GM18873 (cell line): Measurements from ENCODE around the gene OS9.
A peak's percentile ranks its signal among the peaks of the same experiment; 100 is the strongest.

Experiments
- ATAC-seq: cut with Tn5 transposase; IDR thresholded peaks from one replicate; pipeline ENCODE4 v1.9.1; 2021; ENCODE audit warnings: mild to moderate bottlenecking, moderate library complexity, moderate number of reproducible peaks; ENCODE audit not compliant: unreplicated experiment, low FRiP score

OS9 gene

DNA sequence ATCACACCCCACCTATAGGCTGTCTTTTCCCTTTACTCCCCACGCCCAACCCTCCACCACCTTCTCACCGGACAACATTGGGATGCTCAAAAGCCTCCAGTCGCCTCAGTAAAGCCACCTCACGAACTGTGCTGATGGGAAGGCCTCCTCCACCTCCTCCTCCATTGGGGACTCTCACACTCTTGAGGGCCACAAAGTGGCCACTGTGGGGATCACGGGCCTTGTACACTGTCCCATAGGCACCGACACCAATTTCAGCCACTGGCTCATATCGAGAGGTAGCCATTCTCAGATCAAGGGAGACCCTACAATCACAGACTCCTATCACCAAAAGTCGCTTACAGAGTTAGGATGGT, 57.5 kb downstream of the OS9 start:
- ATAC-seq: no peak

DNA sequence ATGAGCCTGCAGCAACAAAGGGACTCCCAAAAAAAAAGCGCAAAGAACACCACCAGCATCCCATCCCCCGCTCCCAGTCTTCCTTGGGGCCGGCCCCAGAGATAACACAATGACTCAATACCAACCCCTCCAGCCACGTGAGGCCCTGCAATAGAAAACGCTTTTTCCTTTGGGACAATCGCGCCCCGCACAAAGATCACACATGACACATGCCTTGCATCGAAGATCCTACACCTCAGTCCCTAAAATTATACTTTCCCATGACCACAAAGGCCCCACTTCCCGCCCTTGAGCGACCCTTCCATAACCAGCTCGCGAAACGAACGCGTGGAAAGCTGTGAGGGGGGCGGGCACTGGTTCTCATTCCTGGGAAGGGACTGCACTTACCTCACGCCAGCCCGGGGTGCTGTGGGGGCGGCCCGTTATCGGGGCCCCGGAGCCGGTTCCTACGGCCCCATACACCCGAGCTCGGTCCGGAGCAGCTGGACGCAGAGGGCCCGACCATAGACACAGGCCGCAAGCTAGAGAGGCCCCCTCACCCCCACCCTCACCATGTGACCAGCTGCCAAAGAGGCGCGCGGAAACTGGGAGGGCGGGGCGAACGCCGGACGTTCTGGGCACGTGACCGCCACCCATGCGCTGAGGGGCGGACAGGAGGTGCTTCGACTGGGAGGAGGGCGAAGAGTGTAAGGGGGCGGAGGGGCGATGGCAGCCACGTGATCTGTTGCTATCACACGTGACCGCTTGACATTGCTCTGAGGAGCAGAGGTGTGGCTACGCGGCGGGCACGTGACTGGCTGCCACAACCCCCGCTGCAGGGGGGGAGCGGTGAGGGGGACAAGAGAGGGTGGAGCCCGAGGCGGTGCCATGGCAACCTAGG, 58.1 kb downstream of the OS9 start, which contains the start of gene CDK4:
CDK4 (minus strand) TSS at position 523 of the 880 bp plus-strand sequence. CDS start 593 bp downstream, outside the sequence.
- ATAC-seq: peak; percentile 79

DNA sequence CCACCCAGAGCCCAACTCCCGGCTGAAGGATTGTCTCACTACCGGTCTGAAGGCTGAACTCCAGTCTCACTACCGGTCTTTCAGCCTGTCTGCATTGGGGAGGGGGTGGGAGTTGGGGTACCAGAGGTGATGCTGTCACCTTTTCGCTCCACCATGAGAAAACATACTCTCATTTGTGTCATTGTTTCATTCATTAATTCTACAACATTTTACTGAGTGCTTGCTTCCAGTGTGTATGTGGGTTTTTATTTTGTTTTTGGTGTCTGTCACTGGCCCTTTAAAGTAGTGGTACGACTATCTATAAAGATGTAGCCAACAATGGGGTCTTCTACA, 58.7 kb downstream of the OS9 start:
- no peak for ATAC-seq

DNA sequence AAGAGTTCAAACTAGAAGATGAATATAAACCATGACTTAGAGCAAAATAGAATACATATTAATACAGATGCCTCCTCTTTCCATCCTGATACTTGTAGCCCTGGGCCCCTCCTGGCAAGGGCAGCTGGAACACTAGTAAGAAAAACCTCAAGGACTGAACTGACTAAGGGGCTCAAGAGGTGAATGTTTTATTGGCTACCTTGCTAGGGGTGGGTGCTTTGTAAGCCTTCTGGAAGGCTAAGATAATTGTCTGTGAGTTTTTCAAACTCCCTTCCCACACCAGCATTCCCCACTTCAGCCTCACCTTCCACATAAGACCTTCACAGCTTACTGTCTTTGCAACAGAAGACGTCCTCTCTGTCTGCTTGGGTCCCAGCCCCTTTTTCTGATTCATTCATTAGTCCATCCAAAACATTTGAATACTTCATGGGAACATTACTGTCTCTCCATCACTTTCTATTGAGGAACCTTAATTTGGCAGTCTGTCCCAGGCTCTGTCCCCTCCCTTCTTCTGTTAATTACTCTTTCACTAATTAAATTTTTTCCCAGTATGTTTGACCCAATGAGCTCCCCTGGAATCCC, 59.9 kb downstream of the OS9 start:
- no peak for ATAC-seq

DNA sequence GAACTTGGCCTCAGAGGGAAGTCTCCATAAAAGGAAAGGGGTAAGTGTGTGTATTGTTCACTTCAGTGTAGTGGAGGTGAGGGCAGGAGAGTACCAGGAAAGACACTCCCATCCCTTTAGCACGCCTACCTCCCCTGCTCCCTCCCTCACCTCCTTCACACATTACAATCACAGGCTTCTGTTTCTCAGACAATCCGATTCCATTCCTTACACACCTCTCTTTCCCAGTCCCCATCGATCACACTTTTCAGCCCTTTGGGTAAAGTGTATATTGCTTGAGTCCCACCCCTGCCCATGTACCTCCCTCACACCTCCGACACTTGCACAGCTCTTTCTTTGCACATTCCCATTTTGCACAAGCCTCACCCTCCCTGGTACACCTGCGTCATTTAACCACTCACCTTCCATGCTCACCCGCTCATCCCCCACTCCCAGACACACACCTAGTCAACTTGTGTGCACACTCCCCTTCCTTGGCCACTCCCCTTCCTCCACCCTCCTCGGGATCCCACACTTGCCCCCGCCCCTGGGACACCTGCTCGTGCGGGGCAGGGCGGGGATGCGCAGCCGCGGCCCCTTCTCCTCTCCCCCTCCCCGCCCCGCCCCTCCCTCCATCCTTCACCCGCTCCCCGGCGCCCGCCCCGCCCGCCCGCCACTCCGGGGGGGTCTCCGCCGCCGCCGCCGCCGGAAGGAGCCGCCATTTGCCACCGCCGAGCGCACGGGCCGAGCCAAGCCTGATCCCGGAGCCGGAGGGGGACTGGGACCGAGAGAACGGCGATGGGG, 60.7 kb downstream of the OS9 start, which contains the start of gene MARCHF9:
MARCHF9 (plus strand) TSS at position 693 of the 783 bp plus-strand sequence. CDS start 426 bp downstream, outside the sequence.
- ATAC-seq: no peak

DNA sequence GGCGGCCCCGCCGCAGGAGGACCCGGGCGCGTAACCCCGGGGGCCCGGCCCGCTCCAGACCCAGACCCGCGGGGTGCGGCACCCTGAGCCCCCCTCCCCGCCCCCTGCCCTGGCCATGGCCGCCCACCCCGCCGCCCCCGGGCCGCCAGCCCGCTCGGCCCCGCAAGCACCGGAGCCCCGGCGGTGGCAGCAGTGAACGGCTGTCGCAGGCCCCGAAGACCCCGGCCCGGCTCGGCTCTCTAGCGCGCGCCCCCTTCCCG, 61.2 kb downstream of the OS9 start:
- no peak for ATAC-seq

DNA sequence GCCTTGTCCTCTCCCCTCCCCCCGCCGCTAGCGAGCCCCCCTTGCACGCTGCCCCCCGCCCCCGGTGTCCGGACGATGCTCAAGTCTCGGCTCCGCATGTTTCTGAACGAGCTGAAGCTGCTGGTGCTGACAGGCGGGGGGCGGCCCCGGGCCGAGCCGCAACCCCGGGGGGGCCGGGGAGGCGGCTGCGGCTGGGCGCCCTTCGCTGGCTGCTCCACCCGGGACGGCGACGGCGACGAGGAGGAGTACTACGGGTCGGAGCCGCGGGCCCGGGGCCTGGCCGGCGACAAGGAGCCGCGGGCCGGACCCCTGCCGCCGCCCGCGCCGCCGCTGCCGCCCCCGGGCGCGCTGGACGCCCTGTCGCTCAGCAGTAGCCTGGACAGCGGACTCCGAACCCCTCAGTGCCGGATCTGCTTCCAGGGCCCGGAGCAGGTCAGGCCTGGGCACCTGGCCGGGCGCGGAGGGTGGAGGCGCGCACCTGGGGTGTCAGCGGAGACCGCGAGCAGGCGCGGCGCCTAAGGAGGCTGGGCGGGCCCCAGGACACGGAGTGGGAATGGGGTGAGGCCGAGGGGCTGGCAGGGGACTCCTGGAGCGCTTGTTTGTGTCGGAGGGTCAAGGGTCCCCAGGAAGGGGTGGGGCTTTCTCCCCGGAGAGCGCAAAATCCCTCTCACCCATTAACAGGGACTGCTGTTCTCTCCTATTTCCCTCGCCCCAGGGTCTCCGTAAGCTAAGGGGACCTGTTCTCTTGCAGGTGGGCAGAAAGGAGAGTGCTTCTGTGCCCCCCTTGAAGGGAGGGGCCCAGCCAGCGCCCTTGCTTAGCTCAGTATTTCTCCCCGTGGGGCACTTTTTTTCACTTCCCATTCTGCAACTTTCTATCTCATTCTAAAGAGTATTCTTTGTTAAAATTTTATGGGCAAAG, 61.8 kb downstream of the OS9 start:
- ATAC-seq: no peak

DNA sequence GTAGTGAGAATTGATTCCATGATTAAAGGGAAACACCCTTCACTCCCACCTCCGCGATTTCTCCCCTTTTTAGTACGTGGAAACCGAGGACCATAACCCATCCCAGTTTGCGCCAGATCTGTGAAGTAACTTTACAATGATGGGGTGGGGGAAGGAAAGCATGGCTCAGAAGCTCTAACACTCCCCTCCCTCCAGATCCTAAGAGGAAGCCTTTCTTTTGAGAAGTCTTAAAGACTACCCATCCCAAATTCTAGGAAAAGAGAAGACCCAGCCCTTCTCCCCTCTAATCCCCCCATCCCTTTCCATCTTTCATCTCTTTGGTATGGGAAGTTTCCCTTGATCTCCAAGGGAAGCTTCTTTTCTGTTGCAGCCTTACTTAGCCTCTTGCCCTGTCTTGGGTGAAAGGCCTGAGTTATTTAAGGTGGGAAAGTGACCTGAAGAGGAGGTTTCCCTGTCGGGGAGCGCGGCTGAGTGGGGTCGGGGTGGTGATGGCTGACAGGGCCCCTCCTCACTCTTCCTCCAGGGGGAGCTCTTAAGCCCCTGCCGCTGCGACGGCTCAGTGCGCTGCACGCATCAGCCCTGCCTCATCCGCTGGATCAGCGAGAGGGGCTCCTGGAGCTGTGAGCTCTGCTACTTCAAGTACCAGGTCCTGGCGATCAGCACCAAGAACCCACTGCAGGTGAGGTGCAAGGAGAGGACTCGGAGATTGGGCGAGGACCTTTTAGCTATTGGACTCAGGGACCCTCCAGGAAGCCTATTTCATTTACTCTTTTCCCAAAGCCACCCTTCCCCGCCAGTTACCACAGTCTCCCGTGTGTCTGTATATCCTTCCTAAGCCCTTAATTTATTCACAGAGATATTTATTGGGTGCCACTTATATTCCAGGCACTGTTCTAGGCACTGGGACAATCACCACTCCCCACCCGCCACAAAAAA, 62.7 kb downstream of the OS9 start:
- ATAC-seq: no peak

DNA sequence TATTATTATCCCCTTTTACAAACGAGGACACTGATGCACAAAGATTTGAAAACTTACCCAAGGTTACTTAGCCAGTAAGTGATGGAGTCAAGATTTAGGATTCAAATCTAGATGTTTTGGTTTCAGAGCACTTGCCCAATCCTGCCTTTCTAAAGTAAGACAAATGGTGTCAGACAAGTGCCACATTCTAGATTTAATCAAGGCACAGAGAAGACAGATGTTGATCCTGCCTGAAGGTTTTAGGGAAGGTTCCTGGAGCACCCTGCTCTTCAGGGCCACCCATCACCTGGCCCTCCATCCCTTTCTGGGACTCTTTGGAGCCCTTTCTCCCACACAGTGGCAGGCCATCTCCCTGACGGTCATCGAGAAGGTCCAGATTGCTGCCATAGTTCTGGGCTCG, 63.8 kb downstream of the OS9 start:
- no peak for ATAC-seq

DNA sequence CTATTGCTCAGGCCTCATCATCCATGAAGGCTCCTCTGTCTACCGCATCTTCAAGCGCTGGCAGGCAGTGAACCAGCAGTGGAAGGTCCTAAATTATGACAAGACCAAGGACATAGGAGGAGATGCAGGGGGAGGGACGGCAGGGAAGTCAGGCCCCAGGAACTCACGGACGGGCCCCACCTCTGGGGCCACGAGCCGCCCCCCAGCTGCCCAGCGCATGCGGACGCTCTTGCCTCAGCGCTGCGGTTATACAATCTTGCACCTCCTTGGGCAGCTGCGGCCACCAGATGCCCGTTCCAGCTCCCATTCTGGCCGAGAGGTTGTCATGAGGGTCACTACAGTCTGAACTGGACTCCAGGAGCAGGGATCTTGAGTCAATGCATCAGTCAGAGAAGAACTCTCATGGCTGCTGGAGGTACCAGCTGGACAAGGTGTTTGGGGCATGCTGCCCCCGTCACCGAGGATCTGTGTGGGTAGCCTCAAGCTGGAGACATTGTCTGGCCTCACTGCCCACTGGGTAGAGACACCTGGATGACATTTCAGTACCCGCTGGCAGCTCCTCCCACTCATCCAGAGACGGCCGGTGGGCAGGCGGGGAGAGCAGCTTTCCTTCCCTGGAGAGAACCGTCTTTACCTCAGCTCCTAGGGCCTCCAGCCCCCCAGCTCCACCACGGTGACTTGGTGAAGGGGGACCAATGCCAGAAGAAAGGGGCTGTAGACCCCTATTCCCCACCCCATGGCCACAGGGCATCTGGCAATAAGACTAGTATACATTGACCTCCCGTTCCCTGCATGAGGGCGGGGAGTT, 64.8 kb downstream of the OS9 start:
- no peak for ATAC-seq

DNA sequence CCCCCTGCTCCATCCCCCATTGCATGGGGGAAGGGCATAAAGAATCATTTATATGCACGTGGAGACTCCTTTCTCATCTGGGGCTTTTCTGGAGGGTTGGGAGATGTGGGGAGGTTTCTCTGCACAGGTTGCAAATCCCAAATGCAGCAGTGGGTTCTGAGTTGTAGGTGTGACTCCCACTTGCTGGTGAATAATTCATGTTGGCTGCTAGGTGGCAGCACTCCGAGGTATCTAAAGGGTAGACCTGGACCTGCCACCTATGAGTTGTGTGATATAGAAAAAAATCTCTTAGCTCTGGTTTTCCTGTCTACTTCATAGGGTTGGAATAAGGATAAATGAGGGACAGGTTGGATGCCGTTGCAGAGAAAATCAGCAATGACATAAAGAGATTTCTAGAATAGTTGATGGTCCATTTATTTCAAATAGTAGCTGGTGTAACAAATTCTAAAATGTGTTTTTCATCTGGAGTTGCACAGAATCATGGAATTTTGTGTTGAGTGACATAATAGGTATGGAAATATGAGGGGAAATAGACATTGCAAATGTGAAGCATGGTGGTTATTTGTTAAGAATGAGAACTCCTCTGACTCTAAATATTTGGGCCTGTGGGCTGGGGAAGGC, 65.5 kb downstream of the OS9 start:
- ATAC-seq: no peak

DNA sequence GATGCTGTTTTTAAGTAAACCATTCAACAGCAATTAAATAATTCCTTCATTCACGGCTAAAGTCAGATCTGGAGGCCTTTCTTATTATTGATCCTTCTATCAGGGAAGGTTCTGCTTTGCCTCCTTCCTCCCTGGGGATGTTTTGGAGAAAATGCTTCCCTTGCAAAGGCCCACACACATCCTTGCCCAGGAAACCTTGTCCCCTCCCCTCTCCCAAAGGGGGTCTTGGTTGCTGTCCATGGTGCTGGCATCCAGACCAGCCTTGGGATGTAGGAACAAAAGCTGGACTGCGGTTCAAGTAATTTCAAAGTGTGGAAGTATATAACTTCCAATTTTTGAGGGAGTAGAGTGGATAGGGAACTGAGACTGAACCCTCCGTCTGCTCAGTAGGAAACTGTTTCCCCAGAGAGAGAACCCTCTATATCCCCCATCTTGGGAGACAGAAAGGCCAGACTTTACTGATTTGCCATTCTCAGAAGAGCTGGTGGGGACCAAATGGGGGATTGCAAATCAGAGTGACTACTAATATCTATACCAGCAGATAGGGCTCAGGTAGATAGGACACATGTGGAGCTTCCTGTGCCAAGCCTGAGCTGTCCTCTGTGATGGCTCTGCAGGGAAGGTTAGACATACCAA, 66.5 kb downstream of the OS9 start:
- no peak for ATAC-seq

DNA sequence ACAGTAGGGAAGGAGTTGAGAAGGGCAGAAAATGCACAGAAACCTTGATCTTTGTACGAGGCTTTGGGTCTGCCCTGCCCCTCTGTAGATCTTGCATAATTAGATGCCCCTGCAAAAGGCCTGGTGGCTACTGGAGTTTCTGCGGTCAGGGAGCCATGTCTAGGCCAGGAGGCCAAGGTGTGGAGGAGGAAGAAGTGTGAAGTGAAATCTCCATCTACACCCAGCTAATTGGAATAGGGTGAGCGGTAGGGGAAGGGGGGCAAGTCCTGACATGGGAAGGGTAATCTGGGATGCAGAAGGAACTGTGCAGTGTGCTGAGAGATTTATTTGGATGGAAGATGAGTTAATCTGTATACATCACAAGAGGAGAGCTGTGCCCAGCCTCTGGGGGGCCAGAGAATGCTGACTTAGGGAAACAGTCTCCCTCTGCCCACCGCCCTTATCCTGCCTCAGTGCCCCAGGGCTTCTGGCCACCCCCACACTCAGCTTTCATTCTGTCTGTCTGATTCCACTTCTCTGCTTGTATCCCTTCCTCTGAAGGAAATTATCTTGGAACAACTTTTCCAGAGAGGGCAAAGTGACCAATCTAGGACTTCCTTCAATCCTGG, 67.6 kb downstream of the OS9 start:
- no peak for ATAC-seq

DNA sequence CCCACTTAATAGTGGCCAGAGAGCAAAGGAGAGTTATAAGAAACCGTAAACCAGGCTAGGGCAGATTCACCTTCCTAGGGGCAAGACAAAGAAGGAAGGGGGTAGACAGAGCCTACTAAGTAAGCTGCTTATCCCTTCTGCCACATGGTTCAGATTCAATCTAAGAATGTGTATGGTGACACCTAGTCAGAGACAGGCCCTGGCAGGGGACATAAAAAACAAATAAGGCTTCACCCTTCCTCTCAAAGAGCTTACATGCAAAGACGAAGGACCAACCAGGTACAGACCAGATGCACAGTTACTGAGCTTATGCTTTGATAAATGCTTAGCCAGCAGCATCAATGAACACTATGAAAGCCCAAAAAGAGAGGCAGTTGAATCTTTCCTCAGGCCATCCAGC, 68.5 kb downstream of the OS9 start:
- ATAC-seq: no peak

DNA sequence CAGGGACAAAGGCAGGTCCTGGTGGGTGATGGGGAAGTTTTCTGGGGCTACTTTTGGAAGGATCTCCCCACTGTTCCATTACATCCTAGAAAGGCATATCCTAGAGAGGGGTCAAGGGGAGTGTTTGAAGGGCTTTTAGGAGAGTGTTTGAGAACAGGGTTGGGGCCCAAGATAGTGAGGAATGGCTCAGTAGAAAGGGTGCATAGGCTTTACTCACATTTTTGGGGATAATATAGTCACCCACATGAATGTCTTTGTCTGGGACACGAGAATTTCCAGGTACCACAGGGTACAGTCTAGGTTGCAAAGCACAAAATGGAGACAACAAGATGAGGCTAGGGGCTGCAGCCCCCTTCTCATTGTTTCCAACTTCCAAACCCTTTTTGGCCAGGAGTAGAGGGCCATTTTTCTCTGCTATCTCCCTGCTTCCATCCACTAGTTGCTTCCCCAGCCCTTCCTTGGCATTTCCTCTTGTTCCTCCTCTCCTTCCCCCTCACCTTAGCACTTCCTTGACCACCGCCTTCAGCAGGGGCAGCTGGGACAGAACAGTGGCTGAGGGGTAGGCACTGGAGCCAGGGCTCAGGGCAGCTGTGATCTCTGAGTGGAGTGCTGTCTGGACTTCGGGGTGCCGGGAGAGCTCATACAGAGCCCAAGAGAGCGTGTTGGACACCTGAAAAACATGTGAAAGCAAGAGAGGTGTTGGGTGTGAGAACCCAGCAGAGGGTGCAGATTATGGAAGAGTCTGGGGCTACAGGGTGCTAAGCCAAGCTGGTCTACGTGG, 70.1 kb downstream of the OS9 start:
- ATAC-seq: no peak

DNA sequence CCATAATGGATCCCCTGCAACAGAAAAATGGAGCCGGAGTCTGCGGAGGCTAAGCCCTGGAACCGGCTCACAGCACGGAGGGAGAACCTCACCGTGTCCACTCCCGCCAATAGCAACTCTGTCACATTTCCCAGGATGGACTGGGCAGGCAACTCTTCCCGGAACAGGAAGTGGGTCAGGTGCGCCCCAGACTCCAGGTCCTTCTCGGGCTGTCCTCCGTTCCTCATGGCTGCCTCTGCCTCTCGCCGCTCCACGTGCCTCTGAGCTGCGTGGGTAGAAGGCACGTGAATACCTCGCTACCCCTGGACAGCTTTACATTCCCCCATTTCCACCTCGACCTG, 70.7 kb downstream of the OS9 start:
- ATAC-seq: no peak
